HG03457 (cell line): Measurements from ENCODE around the gene TSHZ2.

Experiments used
- ATAC-seq: cut with Tn5 transposase; IDR thresholded peaks from one replicate; pipeline ENCODE4 v1.9.1; 2021; ENCODE audit warnings: moderate number of reproducible peaks; ENCODE audit not compliant: unreplicated experiment

The TSHZ2 gene

GRCh38 chr20:53159160-53159559, 187.0 kb downstream of the TSHZ2 start:
- ATAC-seq = no peak

GRCh38 chr20:53161073-53161472, 188.9 kb downstream of the TSHZ2 start:
- ATAC-seq = no peak

GRCh38 chr20:53161473-53161872, 189.3 kb downstream of the TSHZ2 start:
- ATAC-seq = no peak

GRCh38 chr20:53162251-53162835, 190.2 kb downstream of the TSHZ2 start:
- no peak for ATAC-seq

- ATAC-seq = no peak
These were observed 191.3 kb downstream of the TSHZ2 start for GRCh38 chr20:53163486-53163885.

GRCh38 chr20:53164072-53164471, 191.9 kb downstream of the TSHZ2 start:
- ATAC-seq = no peak

GRCh38 chr20:53165452-53165851, 193.3 kb downstream of the TSHZ2 start:
- no peak for ATAC-seq

GRCh38 chr20:53168491-53168890, 196.3 kb downstream of the TSHZ2 start:
- ATAC-seq = no peak

GRCh38 chr20:53170196-53170595, 198.0 kb downstream of the TSHZ2 start:
- no peak for ATAC-seq

- ATAC-seq = no peak
These were observed 198.9 kb downstream of the TSHZ2 start for GRCh38 chr20:53171065-53171464.

GRCh38 chr20:53174454-53174853, 202.3 kb downstream of the TSHZ2 start:
- no peak for ATAC-seq

- ATAC-seq = no peak
These were observed 203.1 kb downstream of the TSHZ2 start for GRCh38 chr20:53175135-53175780.

- ATAC-seq = no peak
These were observed 204.0 kb downstream of the TSHZ2 start for GRCh38 chr20:53176134-53176533.

GRCh38 chr20:53177687-53178086, 205.5 kb downstream of the TSHZ2 start:
- no peak for ATAC-seq

GRCh38 chr20:53179749-53180148, 207.6 kb downstream of the TSHZ2 start:
- no peak for ATAC-seq

- no peak for ATAC-seq
These were observed 208.8 kb downstream of the TSHZ2 start for GRCh38 chr20:53180928-53181362.

GRCh38 chr20:53181866-53182376, 209.8 kb downstream of the TSHZ2 start:
- no peak for ATAC-seq

- ATAC-seq = no peak
These were observed 211.0 kb downstream of the TSHZ2 start for GRCh38 chr20:53183181-53183580.

GRCh38 chr20:53186635-53187034, 214.5 kb downstream of the TSHZ2 start:
- no peak for ATAC-seq

- ATAC-seq = no peak
These were observed 215.4 kb downstream of the TSHZ2 start for GRCh38 chr20:53187392-53188068.

- ATAC-seq = no peak
These were observed 218.1 kb downstream of the TSHZ2 start for GRCh38 chr20:53190225-53190624.

- no peak for ATAC-seq
These were observed 219.8 kb downstream of the TSHZ2 start for GRCh38 chr20:53191957-53192356.
